Suppressor macrophage treated with lipopolysaccharide for 4 hours (primary cell): ENCODE results near the gene RAB6D.
"Not testable (repeated sequence)": the region's sequence is repeated elsewhere in the genome, so short reads cannot be mapped to it uniquely, and the experiment has no call there.

ENCODE experiments used
- DNase-seq: peaks from one replicate; pipeline ENCODE4 v3.0.0-alpha.2; 2020

RAB6D gene

DNA sequence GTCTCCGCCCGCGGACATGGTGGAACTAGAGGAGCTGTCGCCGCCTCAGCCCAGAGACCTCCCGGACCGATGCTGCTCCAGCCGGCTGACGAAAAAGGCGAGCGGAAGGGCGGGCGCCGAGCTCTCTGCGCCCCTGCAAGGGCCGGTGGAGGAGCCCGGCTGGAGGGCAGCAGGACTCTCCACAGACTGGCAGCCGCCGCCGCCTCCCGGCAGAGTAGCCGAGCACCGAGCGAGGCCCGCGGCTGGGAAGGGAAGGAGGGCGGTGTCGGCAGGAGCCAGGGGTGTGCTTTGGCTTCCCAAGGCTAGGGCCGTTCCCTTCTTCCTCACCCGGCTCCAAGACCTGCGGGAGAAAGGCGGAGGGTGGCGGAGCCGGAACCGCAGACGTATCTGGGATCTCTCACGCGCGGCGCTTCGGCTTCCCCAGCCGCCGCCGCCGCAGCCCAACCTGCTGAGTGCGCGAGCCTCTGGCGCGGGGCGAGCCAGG is at the start of gene RAB6D:
TSS of gene RAB6D (minus strand) at position 466 of the 484 bp plus-strand sequence. CDS start at position 18, 448 bp downstream.
- DNase-seq = not testable (repeated sequence)

DNA sequence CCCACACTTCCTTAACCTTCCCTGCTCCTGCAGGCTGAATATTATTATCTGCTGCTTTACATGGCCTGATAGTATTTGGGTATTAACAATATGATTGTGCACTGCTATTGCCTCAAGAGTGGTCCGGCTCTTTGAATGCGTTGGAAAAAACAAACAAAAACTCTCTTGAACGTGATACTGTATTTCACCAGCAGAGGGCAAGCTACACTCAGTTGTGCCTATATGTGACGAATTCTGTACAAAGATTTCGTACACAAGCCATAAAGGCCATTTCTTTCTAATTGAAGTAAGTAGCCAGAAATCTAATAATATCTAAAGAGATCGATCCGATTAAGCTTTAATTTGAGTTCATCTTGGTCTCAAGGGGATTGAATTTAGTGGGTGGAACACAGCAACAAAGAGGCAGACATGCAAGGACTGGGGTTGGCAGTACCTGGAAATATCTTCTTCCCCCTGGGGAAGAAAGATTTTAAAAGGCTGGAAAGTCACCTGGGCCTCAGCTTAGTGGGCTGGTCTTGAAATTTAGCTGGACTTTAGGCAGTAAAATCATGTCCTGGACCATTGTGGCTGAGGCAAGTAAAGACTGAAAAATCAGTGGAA is 49.3 kb upstream of the RAB6D start:
- DNase-seq = peak; percentile 57

DNA sequence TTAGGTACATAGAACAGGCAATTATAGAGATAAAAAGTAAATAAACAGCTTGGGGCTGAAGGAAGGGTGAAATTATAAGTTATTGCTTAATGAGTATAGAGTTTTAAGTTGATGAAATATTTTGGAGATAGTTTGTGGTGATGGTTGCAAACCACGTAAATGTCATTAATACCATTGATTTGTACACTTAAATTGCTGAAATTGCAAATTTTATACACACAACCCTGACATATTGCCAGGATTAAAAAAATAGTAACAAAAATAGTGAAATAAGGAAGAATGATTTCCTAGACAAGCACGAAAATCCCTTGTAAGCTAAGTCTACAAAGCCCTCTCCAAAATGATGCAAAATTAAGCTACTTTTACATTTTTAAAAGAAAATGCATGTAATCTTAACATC is 46.2 kb upstream of the RAB6D start:
- DNase-seq = no peak

DNA sequence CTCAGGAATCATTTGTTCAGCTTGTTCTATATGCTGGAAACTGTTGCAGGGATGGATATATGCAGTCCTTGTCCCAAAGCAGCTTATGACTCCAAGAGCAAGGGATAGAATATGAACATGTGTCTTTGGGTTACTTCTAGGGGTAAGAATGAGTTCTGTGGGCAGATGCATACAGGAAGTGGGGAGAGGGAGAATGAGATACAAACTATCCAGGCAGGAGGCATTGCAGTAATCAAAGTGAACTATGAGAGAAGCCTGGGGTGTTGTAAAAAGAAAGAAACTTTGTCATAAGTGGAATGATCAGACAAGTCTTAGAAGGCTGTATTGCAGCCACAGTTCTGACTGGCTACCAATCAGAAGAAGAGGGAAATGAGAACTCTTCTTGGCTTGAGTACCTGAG is 44.8 kb upstream of the RAB6D start:
- DNase-seq = no peak

DNA sequence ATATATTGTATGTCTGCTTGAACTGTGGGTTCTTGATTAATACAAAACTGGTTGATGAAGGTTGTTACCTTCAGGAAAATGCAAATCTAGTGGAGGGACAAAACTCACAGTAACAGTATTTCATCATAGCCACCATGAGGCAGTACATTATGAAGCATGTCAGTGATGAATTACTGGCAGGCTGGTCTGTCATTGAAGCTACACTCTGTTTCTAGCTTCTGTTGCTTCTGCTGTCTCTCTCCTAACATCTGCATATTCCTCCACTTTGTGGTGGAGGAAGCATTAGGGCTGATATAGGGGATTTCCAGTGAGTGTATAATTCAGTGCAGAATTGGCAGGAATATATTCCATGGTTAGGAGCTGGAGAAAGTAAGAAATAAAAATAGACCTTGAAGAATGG is 44.2 kb upstream of the RAB6D start:
- DNase-seq = no peak

DNA sequence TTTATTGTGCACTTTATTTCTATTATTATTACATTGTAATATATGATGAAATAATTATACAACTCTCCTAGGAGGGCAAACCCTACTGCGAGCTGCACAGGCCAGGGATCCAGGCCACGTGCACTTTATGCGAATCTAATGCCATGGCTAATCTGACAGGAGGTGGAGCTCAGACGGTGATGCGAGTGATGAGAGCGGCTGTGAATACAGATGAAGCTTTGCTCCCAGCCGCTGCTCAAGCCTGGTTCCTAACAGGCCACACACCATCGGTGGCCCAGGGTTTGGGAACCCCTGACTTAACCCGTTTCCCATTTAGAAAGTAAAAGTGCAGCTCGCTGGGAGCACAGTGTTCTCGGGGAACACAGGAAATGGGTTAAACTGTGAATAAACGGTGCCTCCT is 40.8 kb upstream of the RAB6D start:
- no peak for DNase-seq

DNA sequence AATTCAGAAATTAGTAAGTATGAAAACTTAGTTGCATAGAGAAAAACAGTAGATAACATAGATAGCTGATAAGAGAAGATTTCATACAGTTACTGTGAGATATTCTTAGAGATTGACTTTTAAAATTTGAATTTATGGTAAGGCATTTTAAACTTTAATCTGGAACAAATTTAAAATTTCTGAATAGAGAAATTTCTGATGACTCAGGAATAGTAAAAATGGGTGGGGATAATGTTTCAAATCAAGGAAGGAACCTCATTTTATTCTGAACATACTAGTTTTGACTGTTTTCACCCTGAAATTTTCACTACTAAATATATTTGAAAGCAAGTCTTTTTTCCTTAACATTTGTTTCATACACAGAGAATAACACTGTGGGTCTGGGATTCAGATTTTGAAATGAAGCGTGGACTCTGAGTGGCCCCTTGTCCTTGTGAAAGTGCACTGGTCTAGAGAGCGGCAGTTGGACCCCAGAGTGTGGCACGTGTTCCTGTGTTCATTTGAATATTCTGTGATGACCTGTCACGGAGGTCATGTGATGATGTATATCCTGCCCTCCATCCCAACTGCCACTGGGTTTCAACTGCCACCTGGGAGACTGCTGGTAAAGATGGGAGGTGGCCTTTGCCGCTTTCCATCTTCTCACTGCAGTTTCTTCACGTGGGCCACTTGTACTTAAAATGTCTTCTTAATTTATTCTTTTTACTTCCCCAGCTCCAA is 38.5 kb upstream of the RAB6D start:
- DNase-seq = no peak

DNA sequence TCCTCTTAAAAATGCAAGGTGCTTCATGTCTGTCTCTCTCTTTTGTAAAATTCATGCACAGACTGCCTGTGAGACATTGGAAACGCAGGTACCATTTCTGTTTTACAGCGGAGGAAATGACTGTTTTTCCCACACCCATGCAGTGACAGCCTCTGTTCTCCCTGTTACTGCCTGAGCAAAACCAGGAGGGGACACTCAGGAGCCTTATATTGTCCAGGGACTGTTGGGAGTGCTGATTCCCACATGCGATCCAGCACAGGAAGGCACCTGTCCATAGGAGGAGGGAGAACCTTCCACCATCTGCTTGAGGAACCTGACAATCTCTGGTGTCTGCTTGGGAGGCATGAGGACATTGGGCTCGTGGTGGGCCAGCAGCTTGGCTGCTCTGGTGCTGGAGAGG is 36.9 kb upstream of the RAB6D start:
- no peak for DNase-seq

DNA sequence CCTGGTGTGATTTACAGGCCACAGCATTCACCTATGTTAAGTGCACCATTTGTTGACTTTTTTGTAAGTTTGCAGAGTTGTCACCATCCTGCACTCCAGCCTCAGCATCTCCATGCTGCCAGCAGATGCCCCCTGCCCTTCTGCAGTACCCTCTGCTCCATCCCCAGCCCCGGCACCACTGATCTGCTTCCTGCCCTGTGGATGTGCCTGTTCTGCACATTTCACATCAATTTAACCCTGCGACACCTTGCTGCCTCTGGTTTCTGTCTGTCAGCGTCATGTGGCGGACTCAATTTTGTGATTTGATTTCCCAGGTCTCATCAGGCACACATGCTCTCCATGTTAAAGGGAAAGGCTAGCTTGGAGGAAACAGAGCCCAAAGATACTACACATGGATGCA is 36.5 kb upstream of the RAB6D start:
- not testable (repeated sequence) for DNase-seq

DNA sequence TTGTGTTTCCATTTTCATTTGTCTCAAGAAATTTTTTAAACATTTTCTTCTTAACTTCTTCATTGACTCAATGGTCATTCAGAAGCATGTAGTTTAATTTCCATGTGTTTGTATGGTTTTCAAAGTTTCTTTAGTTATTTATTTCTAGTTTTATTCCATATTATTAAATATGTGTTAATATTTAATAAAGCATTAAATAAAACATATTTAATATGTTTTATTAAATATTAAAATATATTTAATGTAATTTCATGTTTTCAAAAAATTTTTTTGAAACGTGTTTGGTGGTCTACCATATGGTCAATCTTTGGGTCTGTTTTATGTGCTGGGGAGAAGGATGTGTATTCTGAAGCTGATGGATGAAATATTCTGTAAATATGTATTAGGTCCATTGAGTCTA is 32.2 kb upstream of the RAB6D start:
- DNase-seq = not testable (repeated sequence)

DNA sequence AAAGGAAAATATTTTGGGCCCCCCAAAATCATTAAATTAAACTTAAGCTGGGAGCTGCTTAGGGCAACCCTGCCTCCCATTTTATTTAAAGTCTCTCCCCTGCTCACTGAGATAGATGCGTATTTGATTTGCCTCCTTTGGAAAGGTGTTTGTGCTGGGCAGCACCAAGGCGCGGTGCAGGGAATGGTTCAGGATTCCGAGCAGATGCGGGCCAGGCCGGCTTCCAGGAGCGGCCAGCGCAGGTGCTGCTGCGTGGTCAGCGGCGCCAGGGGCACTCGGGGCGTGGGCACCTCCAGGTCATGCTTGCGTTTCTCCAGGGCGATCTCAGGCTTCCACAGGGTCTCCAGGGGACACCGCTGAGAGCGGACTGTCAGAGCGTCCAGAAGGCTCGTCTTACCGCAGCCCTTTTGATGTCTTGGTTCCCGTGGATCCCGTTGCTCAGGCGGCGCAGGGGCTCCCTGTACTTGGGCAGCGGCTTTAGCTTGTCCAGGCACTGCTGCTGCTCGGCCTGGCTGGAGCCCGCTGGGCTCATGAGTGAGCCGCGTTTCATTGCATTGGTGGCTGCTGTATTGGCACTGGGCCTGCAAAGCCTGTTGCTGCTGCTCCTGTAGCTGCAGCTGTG is 31.2 kb upstream of the RAB6D start:
- not testable (repeated sequence) for DNase-seq

DNA sequence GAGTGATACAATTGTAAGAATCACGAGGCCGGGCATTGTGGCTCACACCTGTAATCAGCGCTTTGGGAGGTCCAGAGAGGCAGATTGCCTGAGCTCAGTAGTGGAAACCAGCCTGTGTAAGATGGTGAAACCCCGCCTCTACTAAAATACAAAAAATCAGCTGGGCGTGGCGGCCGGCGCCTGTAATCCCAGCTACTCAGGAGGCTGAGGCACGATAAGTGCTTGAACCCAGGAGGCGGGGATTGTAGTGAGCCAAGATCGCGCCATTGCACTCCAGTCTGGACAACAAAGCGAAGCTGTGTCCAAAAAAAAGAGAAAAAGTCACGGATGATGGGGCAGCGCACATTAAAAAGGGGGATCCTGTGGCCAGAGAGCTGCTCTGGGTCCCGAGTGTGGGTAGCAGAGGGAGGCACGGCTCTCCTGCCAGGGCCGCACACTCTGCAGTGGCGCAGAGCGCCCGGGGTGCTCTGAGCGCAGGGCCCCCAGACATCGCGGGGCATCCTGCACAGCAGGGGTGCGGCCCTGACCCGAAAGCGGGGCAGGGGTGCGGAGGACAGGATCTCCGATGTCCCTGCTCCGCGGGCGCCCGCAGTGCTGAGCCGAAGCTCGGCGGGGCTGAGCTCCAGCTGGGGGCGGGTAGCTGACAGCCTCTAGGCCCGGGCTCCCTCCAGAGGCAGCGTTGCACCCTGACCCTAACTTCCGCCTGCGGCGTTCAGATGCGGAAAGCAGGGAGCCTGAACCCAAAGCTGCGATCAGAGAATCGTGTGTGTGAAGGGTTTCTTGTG is 30.4 kb upstream of the RAB6D start:
- no peak for DNase-seq

DNA sequence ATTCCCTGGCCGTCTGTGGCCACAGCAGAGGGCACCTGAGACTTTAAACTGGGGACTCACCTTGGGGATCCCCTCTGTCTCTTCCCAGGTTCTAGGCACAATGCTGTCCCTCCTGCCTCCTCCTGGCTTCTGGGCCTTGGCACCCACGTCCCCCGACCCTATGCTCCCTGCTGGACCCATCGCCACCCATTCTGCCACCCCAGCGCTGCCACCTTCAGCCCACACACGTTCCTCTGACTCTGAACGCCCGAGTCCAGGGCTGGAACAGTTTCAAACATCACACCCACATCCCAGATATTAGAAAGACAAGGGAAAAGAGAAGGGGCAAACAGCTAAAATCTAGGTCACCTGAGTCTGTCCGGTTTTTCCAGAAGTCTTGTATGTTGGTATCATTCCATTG is 28.0 kb upstream of the RAB6D start:
- DNase-seq = not testable (repeated sequence)

DNA sequence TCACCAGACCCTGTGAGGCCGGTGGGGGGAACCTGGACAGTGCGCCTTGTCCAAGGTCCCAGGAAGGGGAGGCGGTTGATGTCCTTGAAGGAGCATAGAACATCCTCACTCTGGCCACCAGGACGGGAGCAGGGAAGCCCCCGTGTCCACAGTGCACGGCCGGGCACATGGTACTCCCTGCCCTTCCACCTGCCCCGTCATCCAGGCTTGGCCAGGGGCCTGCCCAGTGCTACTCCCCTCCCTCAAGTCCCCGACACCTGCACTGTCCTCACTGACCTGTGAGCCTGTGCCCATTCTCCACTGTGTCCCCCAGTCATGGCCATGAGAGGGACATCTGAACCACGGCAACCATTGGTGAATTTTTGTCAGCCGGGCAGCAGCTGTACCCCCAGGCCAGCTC is 27.5 kb upstream of the RAB6D start:
- not testable (repeated sequence) for DNase-seq

DNA sequence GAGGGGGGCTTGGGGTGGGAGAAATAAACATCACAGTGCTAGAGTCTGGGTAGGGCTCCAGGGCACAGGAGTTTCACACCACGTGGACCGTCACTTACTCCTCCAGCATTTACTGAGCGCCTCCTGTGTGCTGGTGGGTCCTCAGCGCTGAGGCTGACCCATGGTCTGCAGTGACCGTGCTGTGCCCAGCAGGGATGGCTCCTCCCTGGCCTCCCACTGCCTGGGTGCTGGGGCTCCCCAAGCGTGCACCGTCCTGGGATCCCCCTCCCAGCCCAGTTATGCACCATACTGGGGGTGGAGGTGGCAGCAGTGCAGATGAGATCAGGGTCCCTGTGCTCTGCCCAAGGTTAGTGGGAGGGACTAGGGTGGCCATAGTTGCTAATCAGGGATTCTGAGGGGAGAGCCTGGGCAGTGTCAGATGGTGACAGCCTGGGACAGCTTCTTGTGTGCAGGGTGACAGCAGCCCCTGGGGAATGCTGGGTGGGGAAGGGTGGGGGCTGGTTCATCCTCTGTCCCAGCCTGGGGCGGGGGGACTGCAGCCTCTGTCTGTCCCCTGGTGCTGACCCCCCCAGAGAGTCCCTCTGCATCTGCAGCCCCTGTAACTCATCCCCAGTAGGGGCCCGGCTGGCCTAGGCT is 26.6 kb upstream of the RAB6D start:
- DNase-seq = not testable (repeated sequence)

DNA sequence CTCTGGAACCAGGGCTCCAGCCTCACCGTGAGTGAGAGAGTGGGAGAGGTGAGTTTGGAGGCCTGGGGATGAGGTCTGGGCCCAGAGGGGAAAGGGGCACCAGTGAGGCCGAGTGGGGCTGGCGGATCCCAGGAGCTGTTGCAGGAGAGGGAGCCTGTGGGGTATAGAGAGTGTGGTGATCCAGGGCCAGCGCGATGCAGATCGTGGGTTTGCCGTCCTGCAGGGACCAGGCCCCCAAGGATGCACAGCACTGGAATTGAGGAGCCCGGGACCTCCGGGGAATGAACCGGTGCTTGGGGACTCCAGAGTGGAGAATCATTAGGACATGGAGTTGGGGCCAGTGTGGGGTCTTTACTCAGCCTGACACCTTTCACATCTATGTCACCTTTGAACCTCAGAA is 25.7 kb upstream of the RAB6D start:
- no peak for DNase-seq

DNA sequence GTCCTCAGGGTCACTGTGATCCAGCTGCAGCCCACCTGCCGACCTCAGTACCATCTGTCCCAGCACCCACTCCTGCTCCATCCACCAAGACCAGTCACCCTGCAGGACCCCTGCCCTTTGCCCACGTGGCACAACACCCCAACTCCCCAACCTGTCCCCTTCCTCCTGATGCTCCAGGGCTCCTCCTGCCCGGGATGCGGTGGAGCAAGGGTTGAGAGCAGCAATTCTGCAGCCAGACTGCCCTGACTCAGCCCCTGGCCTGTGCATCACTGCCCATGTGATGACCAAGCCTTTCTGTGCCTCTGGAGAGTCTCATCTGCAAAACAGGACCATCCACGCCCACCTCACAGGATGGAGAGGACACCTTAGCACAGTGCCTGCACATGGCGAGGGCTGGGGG is 24.9 kb upstream of the RAB6D start:
- not testable (repeated sequence) for DNase-seq

DNA sequence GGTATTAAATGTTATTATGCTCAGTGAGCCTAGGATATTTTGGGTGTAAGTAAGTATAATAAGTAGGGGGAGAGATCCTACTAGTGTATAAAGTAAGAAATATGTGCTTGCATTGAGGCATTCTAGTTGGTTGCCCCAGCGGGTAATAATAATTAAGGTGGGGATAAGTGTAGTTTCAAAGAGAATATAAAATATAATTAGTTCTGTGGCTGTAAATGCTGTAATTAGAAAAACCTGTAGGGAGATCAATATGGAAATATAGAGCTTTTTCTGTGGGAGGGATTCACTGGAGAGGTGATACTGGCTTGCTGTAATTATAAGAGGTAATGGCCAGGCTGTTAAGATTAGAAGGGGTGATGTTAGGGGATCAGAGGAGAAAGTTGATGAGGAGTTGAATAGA is 9.1 kb upstream of the RAB6D start:
- not testable (repeated sequence) for DNase-seq

DNA sequence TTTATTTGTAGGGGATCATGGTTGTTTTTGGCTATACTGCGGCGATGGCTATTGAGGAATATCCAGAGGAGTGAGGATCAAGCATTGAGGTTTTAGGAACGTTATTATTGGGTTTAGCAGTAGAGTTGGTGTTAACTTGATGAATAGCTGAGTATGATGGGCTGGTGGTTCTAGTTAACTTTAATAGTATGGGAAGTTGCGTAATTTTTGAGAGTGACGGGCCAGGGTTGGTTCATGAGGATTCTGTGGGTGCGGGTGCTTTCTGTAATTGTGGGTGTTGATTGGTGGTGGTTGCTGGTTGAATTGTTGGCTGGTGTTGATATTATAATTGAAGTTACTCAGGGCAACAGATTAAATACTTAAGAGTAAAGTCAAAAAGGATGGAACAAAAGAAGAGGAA is 6.0 kb upstream of the RAB6D start:
- no peak for DNase-seq

DNA sequence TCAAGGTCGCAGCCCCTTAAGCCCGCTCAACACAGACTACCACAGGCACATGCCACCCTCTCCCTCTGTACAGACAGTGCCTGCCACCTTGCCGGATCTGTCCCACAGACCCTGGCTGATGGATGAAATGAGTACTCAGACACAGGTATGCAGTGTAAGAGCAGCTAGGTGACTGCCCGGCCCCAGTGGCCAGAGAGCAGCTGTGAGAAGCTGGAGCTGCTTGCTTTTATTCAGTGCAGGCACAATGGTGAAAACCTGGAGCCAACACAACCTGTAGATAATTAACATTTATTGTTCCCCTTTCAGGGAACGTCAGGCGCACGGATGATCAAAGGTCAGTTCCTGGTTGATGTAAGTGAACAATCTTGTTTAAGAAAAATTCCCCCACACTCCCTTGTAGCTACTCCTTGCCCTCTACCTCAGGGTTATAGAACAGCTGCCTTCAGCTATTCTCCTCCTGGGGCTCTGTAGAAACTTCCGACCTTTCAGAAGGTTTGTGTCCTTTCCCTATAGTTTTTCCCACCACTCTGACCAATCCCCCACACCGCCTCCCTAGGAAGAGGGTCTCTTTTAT is 4.6 kb upstream of the RAB6D start:
- DNase-seq = not testable (repeated sequence)

DNA sequence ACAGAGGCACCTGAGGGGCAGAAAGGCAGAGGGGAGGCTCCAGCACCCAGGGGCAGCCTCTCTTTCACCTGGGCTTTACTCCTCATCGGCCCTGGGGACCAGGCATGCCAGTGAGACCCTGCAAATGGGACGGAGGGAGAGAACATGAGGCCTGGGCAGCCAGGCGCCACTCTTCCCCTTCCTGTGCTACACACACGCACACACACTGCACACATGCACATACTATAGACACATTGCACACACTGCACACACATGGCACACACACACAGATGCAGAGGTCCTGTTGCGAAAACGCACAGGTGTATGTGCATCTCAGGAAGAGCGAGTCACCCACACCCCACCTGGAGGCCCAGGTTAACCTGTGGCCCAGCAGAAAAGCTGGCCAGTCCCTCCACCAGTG is 3.4 kb upstream of the RAB6D start:
- DNase-seq = no peak

DNA sequence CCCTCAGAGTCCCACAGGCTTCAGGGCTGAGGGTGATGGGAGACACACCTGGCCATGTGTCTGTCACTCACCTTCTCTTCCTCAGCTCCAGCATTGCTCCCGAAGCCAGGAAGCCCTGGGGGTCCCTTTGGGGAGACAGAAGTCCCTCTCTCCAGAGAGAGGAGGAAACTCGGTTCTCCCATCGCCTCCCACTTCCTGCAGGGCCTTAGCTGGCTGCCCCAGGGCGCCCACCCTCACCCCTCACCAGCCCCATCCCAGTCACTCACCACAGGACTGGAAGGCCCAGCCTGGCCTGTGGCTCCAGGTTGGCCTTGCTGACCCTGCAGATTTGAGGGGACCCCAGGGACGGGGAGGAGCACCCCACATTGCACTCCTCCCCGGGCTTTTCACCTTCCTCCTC is 2.7 kb upstream of the RAB6D start:
- DNase-seq = no peak

DNA sequence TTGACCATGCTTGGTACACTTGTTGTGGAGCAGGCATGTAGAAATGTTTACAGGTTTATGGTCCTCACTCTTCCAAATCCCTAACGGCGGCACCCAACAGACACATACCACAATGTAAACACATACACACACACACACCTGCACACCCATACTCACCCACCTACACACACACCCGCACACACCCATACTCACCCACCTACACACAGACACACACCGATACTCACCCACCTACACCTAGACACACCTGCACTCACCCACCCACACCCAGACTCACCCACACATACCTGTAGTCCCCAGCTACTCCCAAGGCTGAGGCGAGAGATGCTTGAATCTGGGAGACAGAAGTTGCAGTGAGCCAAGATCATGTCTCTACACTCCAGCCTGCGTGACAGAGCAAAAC is 1.5 kb upstream of the RAB6D start:
- no peak for DNase-seq
